Activated B cell treated with CpG ODN at 0.5 μM for 24 hours (primary cell): Measurements from ENCODE around the gene DNAJB11. TPM values are rescaled to one million over a fixed set of nuclear protein-coding genes. Genes with fewer than 3 reads are reported as not detected.

Experiments
- ATAC-seq: fragments of 200-7000 bp; cut with Tn5 transposase; one replicate; pipeline ENCODE4 v1.10.0; 2021; ENCODE audit warnings: low read depth, mild to moderate bottlenecking, moderate library complexity
- CTCF ChIA-PET: fragments of 350-600 bp; sonication (Branson Sonifier 250); formaldehyde crosslinking; loops from one replicate; lab custom pipeline; 2021; ENCODE audit warnings: antibody characterized with exemption; lab: Charles Lee
- POLR2A ChIA-PET: fragments of 350-600 bp; sonication (Branson Sonifier 250); formaldehyde crosslinking; loops from one replicate; lab custom pipeline; 2021; ENCODE audit warnings: antibody characterized with exemption; lab: Charles Lee
- DNase-seq: peaks from one replicate; pipeline ENCODE4 v3.0.0; 2022
- H3K27ac Mint-ChIP-seq: one replicate; pipeline ENCODE4 v1.8.0; 2020; ENCODE audit warnings: mixed read lengths
- H3K27me3 Mint-ChIP-seq: one replicate; pipeline ENCODE4 v1.8.0; 2021; ENCODE audit warnings: mixed read lengths
- H3K36me3 Mint-ChIP-seq: one replicate; pipeline ENCODE4 v1.8.0; 2021; ENCODE audit warnings: low read depth, mixed read lengths
- H3K4me1 Mint-ChIP-seq: one replicate; pipeline ENCODE4 v1.8.0; 2021; ENCODE audit warnings: mixed read lengths
- H3K4me3 Mint-ChIP-seq: one replicate; pipeline ENCODE4 v1.8.0; 2020; ENCODE audit warnings: mild to moderate bottlenecking, mixed read lengths
- H3K9me3 Mint-ChIP-seq: one replicate; pipeline ENCODE4 v1.8.0; 2020; ENCODE audit warnings: mixed read lengths
- intact Hi-C: fragments of 100-400 bp; cut with micrococcal nuclease; formaldehyde crosslinking; loops from one replicate; pipeline ENCODE4 v1.15.1; 2024
- total RNA-seq: library from RNA; stranded (reverse); gene quantifications from 2 replicates; pipeline ENCODE4 v1.2.3, GENCODE V29; 2022
- TF ChIP-seq, protein P1 (sequence below): fragments of 200-600 bp; IDR thresholded peaks from one replicate; pipeline ENCODE4 v1.8.0; 2022; ENCODE audit warnings: antibody characterized with exemption, mild to moderate bottlenecking

The DNAJB11 gene
- total RNA-seq, 1 donor from 2014 or later, result 51.3 TPM

DNA sequence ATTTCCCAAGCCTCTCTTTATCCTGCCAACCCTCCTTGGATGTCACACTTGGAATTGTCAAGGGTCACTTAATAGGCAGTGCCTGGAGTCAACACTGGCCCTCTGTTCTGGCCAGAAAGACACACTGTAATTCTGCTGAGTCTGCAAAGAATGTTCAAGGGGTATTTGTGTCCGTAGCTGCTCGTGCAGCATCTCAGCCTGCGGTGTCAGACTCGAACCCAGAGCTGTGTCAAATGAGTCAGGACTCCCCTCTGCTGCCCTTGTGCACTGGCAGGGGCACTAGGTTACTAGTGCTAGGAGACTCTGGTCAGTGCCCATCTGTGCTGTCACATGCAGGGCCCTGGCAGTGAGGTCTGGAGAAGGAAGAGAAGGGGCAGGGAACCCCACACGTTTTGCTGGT, 41.5 kb downstream of the DNAJB11 start:
- no peak for DNase-seq
- H3K4me3 Mint-ChIP-seq, result no peak overlapping the region
- intact Hi-C loops, result loop anchor here (10.0 kb wide), 1 partner anchor 947 kb away; no protein-coding TSS in a partner anchor
- no peaks in the 10 kb centered on the region for H3K36me3 Mint-ChIP-seq
- ChIA-PET POLR2A (interaction anchor here (0.6 kb wide), 1 partner anchor 162 kb away, joined by 4 read pairs; no protein-coding TSS in a partner anchor), CTCF (interaction anchor here (7.7 kb wide), 1 partner anchor 211 kb away, joined by 187 read pairs; no protein-coding TSS in a partner anchor)
- no peak for ATAC-seq
- peaks cover 11% of the 10 kb centered on the region for H3K4me1 Mint-ChIP-seq
- peaks cover 20% of the 10 kb centered on the region for H3K27me3 Mint-ChIP-seq
- no peaks in the 10 kb centered on the region for H3K9me3 Mint-ChIP-seq
- H3K27ac Mint-ChIP-seq, result no peak overlapping the region
- TF ChIP-seq, protein P1, sequence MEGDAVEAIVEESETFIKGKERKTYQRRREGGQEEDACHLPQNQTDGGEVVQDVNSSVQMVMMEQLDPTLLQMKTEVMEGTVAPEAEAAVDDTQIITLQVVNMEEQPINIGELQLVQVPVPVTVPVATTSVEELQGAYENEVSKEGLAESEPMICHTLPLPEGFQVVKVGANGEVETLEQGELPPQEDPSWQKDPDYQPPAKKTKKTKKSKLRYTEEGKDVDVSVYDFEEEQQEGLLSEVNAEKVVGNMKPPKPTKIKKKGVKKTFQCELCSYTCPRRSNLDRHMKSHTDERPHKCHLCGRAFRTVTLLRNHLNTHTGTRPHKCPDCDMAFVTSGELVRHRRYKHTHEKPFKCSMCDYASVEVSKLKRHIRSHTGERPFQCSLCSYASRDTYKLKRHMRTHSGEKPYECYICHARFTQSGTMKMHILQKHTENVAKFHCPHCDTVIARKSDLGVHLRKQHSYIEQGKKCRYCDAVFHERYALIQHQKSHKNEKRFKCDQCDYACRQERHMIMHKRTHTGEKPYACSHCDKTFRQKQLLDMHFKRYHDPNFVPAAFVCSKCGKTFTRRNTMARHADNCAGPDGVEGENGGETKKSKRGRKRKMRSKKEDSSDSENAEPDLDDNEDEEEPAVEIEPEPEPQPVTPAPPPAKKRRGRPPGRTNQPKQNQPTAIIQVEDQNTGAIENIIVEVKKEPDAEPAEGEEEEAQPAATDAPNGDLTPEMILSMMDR, result no peak

- Mint-ChIP-seq H3K9me3 (no peaks in the 10 kb centered on the region), H3K4me1 (peaks cover 16% of the 10 kb centered on the region), H3K36me3 (no peaks in the 10 kb centered on the region), H3K4me3 (no peak within 1 kb of the TSS), H3K27me3 (peaks cover 28% of the 10 kb centered on the region), H3K27ac (no peak within 1 kb of the TSS)
- TF ChIP-seq, protein P1, result no peak
- no peak for ATAC-seq
- CTCF ChIA-PET, result interaction anchor here (1.6 to 7.7 kb wide), 3 partner anchors 10 to 633 kb away, joined by 4 to 187 read pairs (median 98); no protein-coding TSS in a partner anchor
- intact Hi-C loops, result loop anchor here (10.0 kb wide), 1 partner anchor 948 kb away; no protein-coding TSS in a partner anchor
- DNase-seq, result no peak
- POLR2A ChIA-PET, result no interaction called here
These were observed 42.5 kb downstream of the DNAJB11 start, which contains the start of gene AHSG for GRCh38 chr3:186612721-186613636. AHSG (plus strand) TSS chr3:186613060; CDS start chr3:186613142, 82 bp downstream.

GRCh38 chr3:186613637-186614265, 43.2 kb downstream of the DNAJB11 start:
- no peaks in the 10 kb centered on the region for H3K36me3 Mint-ChIP-seq
- DNase-seq (no peak), ATAC-seq (no peak)
- peaks cover 35% of the 10 kb centered on the region for H3K27me3 Mint-ChIP-seq
- intact Hi-C loops, result loop anchor here (10.0 kb wide), 1 partner anchor 949 kb away; no protein-coding TSS in a partner anchor
- H3K9me3 Mint-ChIP-seq, result no peaks in the 10 kb centered on the region
- H3K4me3 Mint-ChIP-seq, result no peak overlapping the region
- peaks cover 16% of the 10 kb centered on the region for H3K4me1 Mint-ChIP-seq
- POLR2A ChIA-PET, result interaction anchor here (1.6 kb wide), 1 partner anchor 170 kb away, joined by 9 read pairs; the partner anchor contains the start of gene EIF4A2
- no peak overlapping the region for H3K27ac Mint-ChIP-seq
- TF ChIP-seq, protein P1, result no peak
- CTCF ChIA-PET, result interaction anchor here (1.1 to 7.7 kb wide), 5 partner anchors 9 to 634 kb away, joined by 3 to 187 read pairs (median 4); no protein-coding TSS in a partner anchor

DNA sequence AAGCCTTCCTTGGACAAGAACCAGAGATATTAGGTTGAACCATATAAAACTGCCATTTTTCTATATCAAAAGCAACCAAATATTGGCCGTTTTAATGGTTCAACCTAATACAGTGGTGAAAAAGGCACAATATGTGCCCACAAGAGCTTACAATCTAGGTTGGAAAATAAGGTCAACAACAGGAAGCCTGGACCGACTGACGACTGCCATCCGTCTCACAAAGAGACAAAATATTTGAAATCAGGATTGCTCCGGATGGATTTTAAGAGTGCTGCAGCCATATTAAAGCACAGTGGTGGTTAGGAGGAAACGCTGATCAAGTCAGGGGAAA, 43.7 kb downstream of the DNAJB11 start:
- DNase-seq, result no peak
- ATAC-seq, result no peak
- no peak overlapping the region for H3K4me3 Mint-ChIP-seq
- CTCF ChIA-PET, result interaction anchor here (0.6 to 7.7 kb wide), 26 partner anchors 9 to 648 kb away, joined by 3 to 187 read pairs (median 4); partner anchors contain the start of gene DNAJB11
- H3K27ac Mint-ChIP-seq, result no peak overlapping the region
- TF ChIP-seq, protein P1, result no peak
- peaks cover 16% of the 10 kb centered on the region for H3K4me1 Mint-ChIP-seq
- peaks cover 36% of the 10 kb centered on the region for H3K27me3 Mint-ChIP-seq
- intact Hi-C loops, result loop anchor here (10.0 kb wide), 1 partner anchor 949 kb away; no protein-coding TSS in a partner anchor
- no peaks in the 10 kb centered on the region for H3K36me3 Mint-ChIP-seq
- H3K9me3 Mint-ChIP-seq, result no peaks in the 10 kb centered on the region
- POLR2A ChIA-PET, result interaction anchor here (1.6 to 1.8 kb wide), 2 partner anchors 169 to 207 kb away, joined by 5 to 9 read pairs; partner anchors contain the start of gene EIF4A2
